HL-60 (cell line): ENCODE measurements around the gene PTGES2.

Experiments
- POLR2AphosphoS5 ChIP-seq: IDR thresholded peaks from 2 replicates; pipeline ENCODE4 v1.6.1; 2012; ENCODE audit warnings: low read depth
- TF ChIP-seq, protein P1 (sequence below): IDR thresholded peaks from one replicate; pipeline ENCODE4 v1.5.1; 2011; ENCODE audit warnings: low read length, control low read depth, inconsistent platforms; ENCODE audit not compliant: insufficient read depth

DNA sequence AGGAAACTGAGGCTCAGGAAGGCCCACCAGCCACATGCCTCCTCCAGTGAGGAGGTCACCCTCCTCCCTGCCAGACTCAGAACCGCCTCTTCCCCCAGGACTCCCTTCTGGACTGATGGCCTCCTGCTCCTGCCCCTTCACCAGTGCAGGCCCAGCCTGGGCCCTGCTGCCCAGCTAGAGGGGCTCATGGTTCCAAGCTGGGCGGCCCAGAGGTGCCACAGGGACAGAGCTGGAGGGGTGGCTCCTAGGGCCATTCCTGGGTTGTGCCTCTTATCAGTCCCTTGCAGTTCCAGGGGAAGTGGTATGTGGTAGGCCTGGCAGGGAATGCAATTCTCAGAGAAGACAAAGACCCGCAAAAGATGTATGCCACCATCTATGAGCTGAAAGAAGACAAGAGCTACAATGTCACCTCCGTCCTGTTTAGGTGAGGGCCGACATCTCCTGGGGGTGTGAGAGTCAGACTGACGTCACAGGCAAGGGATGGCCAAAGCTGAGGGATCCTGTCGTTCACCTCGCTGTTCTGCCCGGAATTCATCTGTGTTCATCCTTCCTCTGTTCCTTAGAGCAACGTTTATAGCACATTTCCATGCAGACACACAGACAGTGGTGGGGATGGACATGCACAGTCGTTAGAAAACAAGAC is 22.5 kb upstream of the PTGES2 start:
- TF ChIP-seq, protein P1, sequence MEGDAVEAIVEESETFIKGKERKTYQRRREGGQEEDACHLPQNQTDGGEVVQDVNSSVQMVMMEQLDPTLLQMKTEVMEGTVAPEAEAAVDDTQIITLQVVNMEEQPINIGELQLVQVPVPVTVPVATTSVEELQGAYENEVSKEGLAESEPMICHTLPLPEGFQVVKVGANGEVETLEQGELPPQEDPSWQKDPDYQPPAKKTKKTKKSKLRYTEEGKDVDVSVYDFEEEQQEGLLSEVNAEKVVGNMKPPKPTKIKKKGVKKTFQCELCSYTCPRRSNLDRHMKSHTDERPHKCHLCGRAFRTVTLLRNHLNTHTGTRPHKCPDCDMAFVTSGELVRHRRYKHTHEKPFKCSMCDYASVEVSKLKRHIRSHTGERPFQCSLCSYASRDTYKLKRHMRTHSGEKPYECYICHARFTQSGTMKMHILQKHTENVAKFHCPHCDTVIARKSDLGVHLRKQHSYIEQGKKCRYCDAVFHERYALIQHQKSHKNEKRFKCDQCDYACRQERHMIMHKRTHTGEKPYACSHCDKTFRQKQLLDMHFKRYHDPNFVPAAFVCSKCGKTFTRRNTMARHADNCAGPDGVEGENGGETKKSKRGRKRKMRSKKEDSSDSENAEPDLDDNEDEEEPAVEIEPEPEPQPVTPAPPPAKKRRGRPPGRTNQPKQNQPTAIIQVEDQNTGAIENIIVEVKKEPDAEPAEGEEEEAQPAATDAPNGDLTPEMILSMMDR: no peak
- no peak for TF ChIP-seq POLR2AphosphoS5
